HL-60 (cell line): Measurements from ENCODE around the gene GPR26.

Source experiments
- GABPA ChIP-seq: IDR thresholded peaks from 2 replicates; pipeline ENCODE4 v1.6.1; 2012; ENCODE audit warnings: low read depth
- POLR2AphosphoS5 ChIP-seq: IDR thresholded peaks from 2 replicates; pipeline ENCODE4 v1.6.1; 2012; ENCODE audit warnings: low read depth
- REST ChIP-seq: IDR thresholded peaks from 2 replicates; pipeline ENCODE4 v1.6.1; 2012; ENCODE audit warnings: low read depth; ENCODE audit not compliant: insufficient replicate concordance
- SPI1 ChIP-seq: IDR thresholded peaks from 2 replicates; pipeline ENCODE4 v1.6.1; 2012; ENCODE audit warnings: low read depth, mild to moderate bottlenecking, borderline replicate concordance
- TF ChIP-seq, protein P1 (sequence below): IDR thresholded peaks from one replicate; pipeline ENCODE4 v1.5.1; 2011; ENCODE audit warnings: low read length, control low read depth, inconsistent platforms; ENCODE audit not compliant: insufficient read depth

DNA sequence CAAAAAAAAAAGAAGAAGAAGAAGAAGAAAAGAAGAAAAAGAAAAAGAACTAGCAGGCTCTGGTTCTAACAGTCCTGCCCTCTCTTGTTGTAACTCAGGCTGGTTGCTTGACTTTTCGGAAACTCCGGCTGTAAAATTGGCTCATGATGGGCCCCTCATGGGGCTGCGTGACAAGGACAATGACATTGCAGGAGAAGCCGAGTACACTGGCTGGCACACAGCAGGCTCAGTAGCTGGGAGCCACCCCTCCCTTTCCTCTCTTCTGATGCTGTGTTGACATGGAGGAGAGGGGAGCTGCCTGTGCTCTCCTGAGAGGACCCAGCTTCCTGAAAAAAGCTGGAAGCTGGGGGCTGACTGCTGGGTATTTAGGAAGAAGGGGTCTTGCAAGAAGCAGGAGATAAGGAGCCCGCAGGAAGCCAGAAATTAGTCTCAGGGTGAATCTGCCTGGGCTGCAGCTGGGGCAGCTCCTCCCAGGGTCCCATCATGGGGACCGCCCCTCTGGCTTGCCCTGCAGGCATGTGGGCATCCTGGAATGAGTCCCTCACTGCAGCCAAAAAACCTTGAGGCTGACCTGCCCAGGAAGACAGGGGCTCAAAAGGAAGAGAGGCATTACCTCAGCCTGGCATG is 14.6 kb upstream of the GPR26 start:
- TF ChIP-seq, protein P1, sequence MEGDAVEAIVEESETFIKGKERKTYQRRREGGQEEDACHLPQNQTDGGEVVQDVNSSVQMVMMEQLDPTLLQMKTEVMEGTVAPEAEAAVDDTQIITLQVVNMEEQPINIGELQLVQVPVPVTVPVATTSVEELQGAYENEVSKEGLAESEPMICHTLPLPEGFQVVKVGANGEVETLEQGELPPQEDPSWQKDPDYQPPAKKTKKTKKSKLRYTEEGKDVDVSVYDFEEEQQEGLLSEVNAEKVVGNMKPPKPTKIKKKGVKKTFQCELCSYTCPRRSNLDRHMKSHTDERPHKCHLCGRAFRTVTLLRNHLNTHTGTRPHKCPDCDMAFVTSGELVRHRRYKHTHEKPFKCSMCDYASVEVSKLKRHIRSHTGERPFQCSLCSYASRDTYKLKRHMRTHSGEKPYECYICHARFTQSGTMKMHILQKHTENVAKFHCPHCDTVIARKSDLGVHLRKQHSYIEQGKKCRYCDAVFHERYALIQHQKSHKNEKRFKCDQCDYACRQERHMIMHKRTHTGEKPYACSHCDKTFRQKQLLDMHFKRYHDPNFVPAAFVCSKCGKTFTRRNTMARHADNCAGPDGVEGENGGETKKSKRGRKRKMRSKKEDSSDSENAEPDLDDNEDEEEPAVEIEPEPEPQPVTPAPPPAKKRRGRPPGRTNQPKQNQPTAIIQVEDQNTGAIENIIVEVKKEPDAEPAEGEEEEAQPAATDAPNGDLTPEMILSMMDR, result no peak
- TF ChIP-seq REST (no peak), POLR2AphosphoS5 (no peak), SPI1 (no peak), GABPA (no peak)
